Eye (tissue), 1 donor: Measurements from ENCODE around the gene CEP170B.
"Not testable (repeated sequence)": the region's sequence is repeated elsewhere in the genome, so short reads cannot be mapped to it uniquely, and the experiment has no call there.

ENCODE experiments used
- DNase-seq: peaks from one replicate; pipeline ENCODE4 v3.0.0-alpha.2; 2015

Gene CEP170B

GRCh38 chr14:104892531-104893434 is 27.7 kb downstream of the CEP170B start:
- DNase-seq: no peak

- no peak for DNase-seq
Observed at GRCh38 chr14:104893435-104894207, 28.6 kb downstream of the CEP170B start.

GRCh38 chr14:104894331-104895206 is 29.5 kb downstream of the CEP170B start:
- DNase-seq: no peak

- no peak for DNase-seq
Observed at GRCh38 chr14:104895207-104895785, 30.2 kb downstream of the CEP170B start.

- DNase-seq: peak; percentile 25
Observed at GRCh38 chr14:104895786-104896661, 31.0 kb downstream of the CEP170B start.

- no peak for DNase-seq
Observed at GRCh38 chr14:104897330-104898194, 32.5 kb downstream of the CEP170B start.

GRCh38 chr14:104898195-104898558 is 33.1 kb downstream of the CEP170B start:
- no peak for DNase-seq

GRCh38 chr14:104898870-104899510 is 33.9 kb downstream of the CEP170B start:
- DNase-seq: no peak

- DNase-seq: no peak
Observed at GRCh38 chr14:104899781-104900180, 34.7 kb downstream of the CEP170B start.

- DNase-seq: no peak
Observed at GRCh38 chr14:104900639-104901512, 35.8 kb downstream of the CEP170B start.

GRCh38 chr14:104903990-104904389 is 38.9 kb downstream of the CEP170B start:
- DNase-seq: peak; percentile 17

- DNase-seq: not testable (repeated sequence)
Observed at GRCh38 chr14:104904650-104905578, 39.8 kb downstream of the CEP170B start.

GRCh38 chr14:104905579-104905933 is 40.5 kb downstream of the CEP170B start:
- DNase-seq: not testable (repeated sequence)

GRCh38 chr14:104908303-104908702 is 43.2 kb downstream of the CEP170B start:
- no peak for DNase-seq

- no peak for DNase-seq
Observed at GRCh38 chr14:104912053-104912452, 47.0 kb downstream of the CEP170B start.

GRCh38 chr14:104913435-104913834 is 48.4 kb downstream of the CEP170B start:
- DNase-seq: no peak

- peak; percentile 54 for DNase-seq
Observed at GRCh38 chr14:104917116-104917515, 52.0 kb downstream of the CEP170B start.

- DNase-seq: no peak
Observed at GRCh38 chr14:104917993-104918392, 52.9 kb downstream of the CEP170B start.
